Measurements from ENCODE around the gene ENPP1.

The ENPP1 gene

DNA sequence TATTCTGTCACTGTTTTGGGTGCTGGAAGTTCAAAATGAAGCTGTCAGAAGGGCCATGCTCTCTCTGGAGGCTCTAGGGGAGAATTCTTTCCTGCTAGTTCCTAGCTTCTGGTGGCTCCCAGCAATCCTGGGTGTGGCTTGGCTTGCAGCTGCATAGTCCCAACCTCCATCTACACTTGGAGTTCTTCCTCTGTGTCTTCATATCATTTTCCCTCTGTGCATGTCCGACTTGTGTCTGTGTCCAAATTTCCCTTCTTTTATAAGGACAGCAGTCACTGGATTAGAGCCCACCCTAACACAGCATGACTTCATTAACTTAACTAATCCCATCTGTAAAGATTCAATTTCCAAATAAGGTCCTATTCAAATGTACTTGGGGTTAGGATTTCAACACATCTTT lies 23.3 kb upstream of the ENPP1 start:
- DNase-seq (ENCODE audit: low read depth in 2 of 2, low spot score in 1 of 2): no peak

GRCh38 chr6:131787079-131787478 lies 20.7 kb upstream of the ENPP1 start:
- no peak for DNase-seq (ENCODE audit: low read depth in 2 of 2, low spot score in 1 of 2)

- no peak for DNase-seq (ENCODE audit: low read depth in 2 of 2, low spot score in 1 of 2)
Observed at GRCh38 chr6:131787766-131788712, 19.8 kb upstream of the ENPP1 start.

- DNase-seq (ENCODE audit: low read depth in 2 of 2, low spot score in 1 of 2): no peak
Observed at GRCh38 chr6:131789219-131789618, 18.6 kb upstream of the ENPP1 start.

DNA sequence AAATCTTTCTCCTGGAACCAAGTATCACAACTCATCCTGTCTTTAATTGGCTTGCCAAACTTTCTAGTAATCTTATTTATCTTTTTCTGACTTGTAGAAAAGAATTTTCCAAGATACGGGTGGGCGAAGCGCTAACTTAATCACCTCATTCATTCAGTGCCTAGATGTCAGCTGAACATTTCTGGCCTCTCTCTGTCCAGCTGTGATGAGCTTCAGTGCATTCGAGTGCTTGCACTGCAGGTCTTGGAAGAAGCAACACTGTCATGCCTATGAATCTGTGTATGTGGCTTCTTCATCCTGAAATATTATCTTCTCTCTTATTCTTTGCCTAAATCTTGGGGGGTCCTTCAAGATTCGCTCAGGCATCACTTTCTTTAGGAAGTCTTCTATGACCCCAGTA lies 16.3 kb upstream of the ENPP1 start:
- DNase-seq (ENCODE audit: low read depth in 2 of 2, low spot score in 1 of 2): no peak

GRCh38 chr6:131792091-131792496 lies 15.7 kb upstream of the ENPP1 start:
- no peak for DNase-seq (ENCODE audit: low read depth in 2 of 2, low spot score in 1 of 2)

- no peak for DNase-seq (ENCODE audit: low read depth in 2 of 2, low spot score in 1 of 2)
Observed at GRCh38 chr6:131795366-131795765, 12.5 kb upstream of the ENPP1 start.

- no peak for DNase-seq (ENCODE audit: low read depth in 2 of 2, low spot score in 1 of 2)
Observed at GRCh38 chr6:131802347-131802746, 5.5 kb upstream of the ENPP1 start.

GRCh38 chr6:131803007-131803769 lies 4.6 kb upstream of the ENPP1 start:
- no peak for DNase-seq (ENCODE audit: low read depth in 2 of 2, low spot score in 1 of 2)

- no peak for DNase-seq (ENCODE audit: low read depth in 2 of 2, low spot score in 1 of 2)
Observed at GRCh38 chr6:131804131-131804530, 3.7 kb upstream of the ENPP1 start.

DNA sequence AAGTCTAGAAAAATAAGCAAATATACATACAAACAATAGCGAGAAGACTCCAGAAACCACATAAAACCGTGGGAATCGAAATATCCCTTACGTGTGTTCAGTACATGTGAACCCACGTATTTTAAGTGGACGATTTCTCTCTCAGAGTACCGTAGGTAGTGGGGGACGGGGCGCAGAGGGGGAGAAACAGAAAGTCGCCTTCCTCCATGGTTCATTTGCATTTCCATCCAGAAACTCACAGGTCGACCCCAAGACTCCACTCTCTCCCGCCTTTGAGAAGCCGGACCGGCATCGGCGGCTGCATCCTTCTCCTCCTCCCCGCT lies 538 bp upstream of the ENPP1 start:
- DNase-seq (ENCODE audit: low read depth in 2 of 2, low spot score in 1 of 2): no peak

- no peak for DNase-seq (ENCODE audit: low read depth in 2 of 2, low spot score in 1 of 2)
Observed at GRCh38 chr6:131808460-131809269, 845 bp downstream of the ENPP1 start.

- no peak for DNase-seq (ENCODE audit: low read depth in 2 of 2, low spot score in 1 of 2)
Observed at GRCh38 chr6:131811500-131811899, 3.7 kb downstream of the ENPP1 start.

DNA sequence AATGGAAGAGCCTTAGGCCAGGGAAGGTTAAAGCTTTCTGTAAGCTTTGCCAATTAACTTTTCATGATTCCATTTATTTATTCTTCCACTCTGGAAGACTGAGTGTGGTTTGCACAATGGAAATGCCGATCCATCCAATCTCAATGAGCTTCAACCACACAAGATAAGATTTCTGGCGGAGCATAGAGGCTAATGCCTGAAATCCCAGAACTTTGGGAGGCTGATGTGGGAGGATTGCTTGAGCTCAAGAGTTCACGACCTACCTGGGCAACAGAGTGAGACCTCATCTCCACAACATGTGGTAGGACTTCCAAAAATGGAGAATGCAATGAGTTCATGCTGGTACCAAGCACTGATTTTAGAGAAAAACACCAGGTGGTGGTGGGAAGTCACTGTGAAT lies 6.2 kb downstream of the ENPP1 start:
- no peak for DNase-seq (ENCODE audit: low read depth in 2 of 2, low spot score in 1 of 2)

GRCh38 chr6:131816869-131817268 lies 9.0 kb downstream of the ENPP1 start:
- no peak for DNase-seq (ENCODE audit: low read depth in 2 of 2, low spot score in 1 of 2)

GRCh38 chr6:131819572-131820124 lies 11.8 kb downstream of the ENPP1 start:
- no peak for DNase-seq (ENCODE audit: low read depth in 2 of 2, low spot score in 1 of 2)

DNA sequence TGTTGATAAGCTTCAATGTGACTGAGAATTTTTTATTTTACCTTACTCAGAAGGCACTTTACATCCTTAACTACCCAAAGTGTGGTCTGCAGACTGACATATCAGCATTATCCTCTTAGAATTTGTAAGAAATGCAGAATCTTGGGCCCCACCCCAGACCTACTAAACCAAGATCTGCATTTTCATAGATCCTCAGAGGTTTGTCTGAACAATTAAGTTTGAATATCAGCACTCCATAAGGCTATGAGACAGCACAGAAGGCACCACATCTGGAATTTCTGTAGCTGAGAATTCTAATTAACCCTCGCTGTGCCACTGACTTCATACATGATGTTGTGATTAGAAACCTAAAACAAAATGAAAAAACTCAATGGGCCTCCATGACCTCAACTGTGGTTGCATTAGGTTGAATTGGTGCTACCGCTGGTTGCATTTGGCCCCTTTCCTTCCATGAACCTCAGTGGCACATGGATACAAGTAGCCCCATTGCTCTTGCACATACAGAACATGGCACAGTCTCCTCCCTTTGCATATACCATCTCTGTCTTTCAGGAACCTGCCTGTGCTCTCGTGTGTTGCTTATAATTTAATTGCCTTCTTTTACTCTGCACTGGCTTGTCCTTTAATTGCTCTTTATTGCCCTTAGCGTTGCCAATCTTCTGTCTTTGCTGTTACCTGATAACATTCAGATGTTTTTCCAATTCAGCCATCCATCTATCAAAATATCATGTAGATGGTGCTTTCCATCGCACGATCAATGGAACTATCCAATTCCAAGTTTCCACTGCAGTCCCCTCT lies 13.4 kb downstream of the ENPP1 start:
- no peak for DNase-seq (ENCODE audit: low read depth in 2 of 2, low spot score in 1 of 2)

DNA sequence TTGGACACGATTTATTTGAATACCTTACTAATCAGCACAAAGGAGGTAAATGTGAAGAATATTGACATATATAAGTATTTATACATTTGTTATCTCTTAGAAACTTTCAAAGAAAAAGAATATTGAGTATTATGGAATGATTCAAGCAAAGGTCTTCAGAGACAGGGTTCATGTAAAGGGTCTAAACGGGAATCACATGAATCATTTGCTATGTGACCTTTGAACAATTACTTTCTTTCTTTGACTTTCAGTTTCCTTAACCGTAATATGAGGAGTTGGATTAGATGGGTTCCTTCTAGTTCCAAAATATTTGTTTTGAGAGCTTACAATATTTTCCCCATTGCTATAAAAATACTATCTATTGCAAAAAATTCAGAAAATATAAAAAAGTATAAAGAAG lies 14.3 kb downstream of the ENPP1 start:
- DNase-seq (ENCODE audit: low read depth in 2 of 2, low spot score in 1 of 2): no peak

GRCh38 chr6:131823276-131823902 lies 15.6 kb downstream of the ENPP1 start:
- no peak for DNase-seq (ENCODE audit: low read depth in 2 of 2, low spot score in 1 of 2)

GRCh38 chr6:131825946-131826345 lies 18.1 kb downstream of the ENPP1 start:
- no peak for DNase-seq (ENCODE audit: low read depth in 2 of 2, low spot score in 1 of 2)
